Ascending aorta (tissue), 2 donors: ENCODE results near the gene FAM117B. TPM values are rescaled to one million over a fixed set of nuclear protein-coding genes. Genes with fewer than 3 reads are reported as not detected.

ENCODE experiments used
- DNase-seq, 2 donors: peaks; one replicate each; pipeline ENCODE4 v3.0.0-alpha.2; 2019; ENCODE audit warnings: low spot score in 2 of 2
- H3K27ac ChIP-seq, 2 donors: fragments of 200-600 bp; sonication (generic); one replicate each; pipeline ENCODE4 v1.5.1; 2016 to 2017; ENCODE audit warnings: mild to moderate bottlenecking in 1 of 2
- H3K27me3 ChIP-seq: fragments of 200-600 bp; sonication (generic); one replicate; pipeline ENCODE4 v1.5.1; 2017
- H3K36me3 ChIP-seq, 2 donors: fragments of 200-600 bp; sonication (generic); one replicate each; pipeline ENCODE4 v1.5.1; 2016
- H3K4me1 ChIP-seq, 2 donors: fragments of 200-600 bp; sonication (generic); one replicate each; pipeline ENCODE4 v1.5.1; 2016 to 2017; ENCODE audit warnings: mild to moderate bottlenecking in 1 of 2
- H3K4me3 ChIP-seq, 2 donors: fragments of 200-600 bp; sonication (generic); one replicate each; pipeline ENCODE4 v1.5.1; 2016 to 2017; ENCODE audit warnings: mild to moderate bottlenecking in 1 of 2
- H3K9me3 ChIP-seq, 2 donors: fragments of 200-600 bp; sonication (generic); one replicate each; pipeline ENCODE4 v1.5.1; 2016
- intact Hi-C: fragments of 100-400 bp; cut with DNase I; formaldehyde crosslinking; loops from one replicate; pipeline ENCODE4 v1.15.1; 2023
- total RNA-seq: library from RNA; depleted of rRNA; stranded (reverse); fragments of >200 nt; gene quantifications from one replicate; pipeline ENCODE4 v1.1.0, GENCODE V29; 2016
- TF ChIP-seq, protein P1 (sequence below), 3 experiments: fragments of 200-600 bp in 2 of 3; fragments of 450-650 bp in 1 of 3; sonication (generic) in 2 of 3; IDR thresholded peaks; one replicate each; pipeline ENCODE4 v1.5.1; 2016 to 2019; ENCODE audit warnings: antibody characterized with exemption in 3 of 3, mild to moderate bottlenecking in 1 of 3, moderate library complexity in 1 of 3

Gene FAM117B
- total RNA-seq, 1 donor from 2014 or later = 30.1 TPM

- DNase-seq = no peak
- no peaks in the 10 kb centered on the region for H3K4me1 ChIP-seq
- peaks cover 10 to 34% of the 10 kb centered on the region in 2 donors for H3K9me3 ChIP-seq
- TF ChIP-seq, protein P1, sequence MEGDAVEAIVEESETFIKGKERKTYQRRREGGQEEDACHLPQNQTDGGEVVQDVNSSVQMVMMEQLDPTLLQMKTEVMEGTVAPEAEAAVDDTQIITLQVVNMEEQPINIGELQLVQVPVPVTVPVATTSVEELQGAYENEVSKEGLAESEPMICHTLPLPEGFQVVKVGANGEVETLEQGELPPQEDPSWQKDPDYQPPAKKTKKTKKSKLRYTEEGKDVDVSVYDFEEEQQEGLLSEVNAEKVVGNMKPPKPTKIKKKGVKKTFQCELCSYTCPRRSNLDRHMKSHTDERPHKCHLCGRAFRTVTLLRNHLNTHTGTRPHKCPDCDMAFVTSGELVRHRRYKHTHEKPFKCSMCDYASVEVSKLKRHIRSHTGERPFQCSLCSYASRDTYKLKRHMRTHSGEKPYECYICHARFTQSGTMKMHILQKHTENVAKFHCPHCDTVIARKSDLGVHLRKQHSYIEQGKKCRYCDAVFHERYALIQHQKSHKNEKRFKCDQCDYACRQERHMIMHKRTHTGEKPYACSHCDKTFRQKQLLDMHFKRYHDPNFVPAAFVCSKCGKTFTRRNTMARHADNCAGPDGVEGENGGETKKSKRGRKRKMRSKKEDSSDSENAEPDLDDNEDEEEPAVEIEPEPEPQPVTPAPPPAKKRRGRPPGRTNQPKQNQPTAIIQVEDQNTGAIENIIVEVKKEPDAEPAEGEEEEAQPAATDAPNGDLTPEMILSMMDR (IDR thresholded peaks at IDR 0.05) = no peak
- no peak overlapping the region for H3K4me3 ChIP-seq
- intact Hi-C loops = no loop called here
- no peaks in the 10 kb centered on the region for H3K27me3 ChIP-seq
- H3K27ac ChIP-seq = no peak overlapping the region
- no peaks in the 10 kb centered on the region for H3K36me3 ChIP-seq
These were observed 83.0 kb downstream of the FAM117B start for GRCh38 chr2:202717598-202718310.

GRCh38 chr2:202718614-202719013 lies 83.8 kb downstream of the FAM117B start:
- TF ChIP-seq, protein P1 (IDR thresholded peaks at IDR 0.05) = no peak
- intact Hi-C loops = no loop called here
- no peaks in the 10 kb centered on the region for H3K4me1 ChIP-seq
- no peaks in the 10 kb centered on the region for H3K36me3 ChIP-seq
- peaks cover 10 to 25% of the 10 kb centered on the region in 2 donors for H3K9me3 ChIP-seq
- H3K27me3 ChIP-seq = no peaks in the 10 kb centered on the region
- H3K4me3 ChIP-seq = no peak overlapping the region
- no peak for DNase-seq
- no peak overlapping the region for H3K27ac ChIP-seq

- Histone ChIP-seq H3K27ac (no peak overlapping the region), H3K27me3 (no peaks in the 10 kb centered on the region), H3K36me3 (no peaks in the 10 kb centered on the region), H3K4me3 (no peak overlapping the region), H3K9me3 (peaks cover 10 to 22% of the 10 kb centered on the region in 2 donors), H3K4me1 (no peaks in the 10 kb centered on the region)
- DNase-seq = no peak
- intact Hi-C loops = no loop called here
- TF ChIP-seq, protein P1 (IDR thresholded peaks at IDR 0.05) = no peak
These were observed 85.5 kb downstream of the FAM117B start for GRCh38 chr2:202720226-202720625.

- H3K4me3 ChIP-seq = no peak overlapping the region
- H3K36me3 ChIP-seq = no peaks in the 10 kb centered on the region
- no peaks in the 10 kb centered on the region for H3K4me1 ChIP-seq
- H3K27ac ChIP-seq = no peak overlapping the region
- no peaks in the 10 kb centered on the region for H3K27me3 ChIP-seq
- TF ChIP-seq, protein P1 (IDR thresholded peaks at IDR 0.05) = no peak
- peaks cover 0 to 8% of the 10 kb centered on the region in 2 donors for H3K9me3 ChIP-seq
- DNase-seq = no peak
- intact Hi-C loops = no loop called here
These were observed 86.9 kb downstream of the FAM117B start for GRCh38 chr2:202721621-202722020.

GRCh38 chr2:202723746-202724145 lies 89.0 kb downstream of the FAM117B start:
- TF ChIP-seq, protein P1 (IDR thresholded peaks at IDR 0.05) = no peak
- no peaks in the 10 kb centered on the region for H3K27me3 ChIP-seq
- intact Hi-C loops = no loop called here
- no peaks in the 10 kb centered on the region for H3K9me3 ChIP-seq
- H3K4me3 ChIP-seq = no peak overlapping the region
- no peak overlapping the region for H3K27ac ChIP-seq
- H3K36me3 ChIP-seq = no peaks in the 10 kb centered on the region
- DNase-seq = no peak
- no peaks in the 10 kb centered on the region for H3K4me1 ChIP-seq
